OCI-LY7 (cell line): ENCODE data around the gene ZNF438. TPM values are rescaled to one million over a fixed set of nuclear protein-coding genes. Genes with fewer than 3 reads are reported as not detected.

Source experiments
- BruUV-seq: library from RNA; stranded (reverse); fragments of 400-500 nt; replicated peaks from 2 replicates; lab custom pipeline; 2021; lab: Mats Ljungman, UMichigan
- CTCF ChIA-PET: fragments of 300-600 bp; sonication (Branson Sonifier 250); formaldehyde crosslinking; loops from one replicate; lab custom pipeline; 2022; ENCODE audit warnings: antibody characterized with exemption; ENCODE audit not compliant: unreplicated experiment; lab: Charles Lee
- POLR2A ChIA-PET: fragments of 300-600 bp; sonication (Branson Sonifier 250); formaldehyde crosslinking; loops from one replicate; lab custom pipeline; 2022; ENCODE audit warnings: antibody characterized with exemption; lab: Charles Lee
- DNase-seq: peaks from one replicate; pipeline ENCODE4 v3.0.0-alpha.2; 2015; ENCODE audit warnings: low spot score
- H2AFZ ChIP-seq: fragments of 200-600 bp; sonication (generic), shearing (Covaris generic); 2 replicates; pipeline ENCODE4 v1.6.1; 2014; ENCODE audit warnings: mild to moderate bottlenecking, antibody characterized with exemption, low read length, moderate library complexity
- H3K27ac ChIP-seq: fragments of 200-600 bp; sonication (generic); 2 replicates; pipeline ENCODE4 v1.5.1; 2014; ENCODE audit warnings: mixed run types, low read depth, mild to moderate bottlenecking, moderate library complexity, low read length, inconsistent platforms; ENCODE audit not compliant: poor library complexity, severe bottlenecking
- H3K36me3 ChIP-seq: fragments of 200-600 bp; sonication (generic); 2 replicates; pipeline ENCODE4 v1.6.1; 2014; ENCODE audit warnings: mild to moderate bottlenecking, antibody characterized with exemption, low read length, moderate library complexity, mixed read lengths; ENCODE audit not compliant: insufficient read depth
- H3K4me1 ChIP-seq: fragments of 200-600 bp; sonication (generic); 2 replicates; pipeline ENCODE4 v1.5.1; 2014; ENCODE audit warnings: mild to moderate bottlenecking, low read length; ENCODE audit not compliant: insufficient read depth, poor library complexity, severe bottlenecking
- H3K4me2 ChIP-seq: fragments of 200-600 bp; sonication (generic); 2 replicates; pipeline ENCODE4 v1.6.1; 2014; ENCODE audit warnings: mild to moderate bottlenecking, low read length
- H3K4me3 ChIP-seq: fragments of 200-600 bp; sonication (generic); 2 replicates; pipeline ENCODE4 v1.5.1; 2014; ENCODE audit warnings: mild to moderate bottlenecking, low read depth, low read length; ENCODE audit not compliant: poor library complexity, severe bottlenecking
- H3K79me2 ChIP-seq: fragments of 200-600 bp; sonication (generic); 2 replicates; pipeline ENCODE4 v1.6.1; 2016; ENCODE audit warnings: low read depth, mild to moderate bottlenecking, low read length, moderate library complexity, mixed read lengths; ENCODE audit not compliant: insufficient read depth
- H3K9me2 ChIP-seq: fragments of 200-600 bp; sonication (generic); 2 replicates; pipeline ENCODE4 v1.6.1; 2016; ENCODE audit warnings: mild to moderate bottlenecking, low read length, mixed read lengths; ENCODE audit not compliant: insufficient read depth
- H3K9me3 ChIP-seq: fragments of 200-600 bp; sonication (generic); 2 replicates; pipeline ENCODE4 v1.6.1; 2014; ENCODE audit warnings: mild to moderate bottlenecking, mixed run types, low read length, mixed read lengths
- H4K20me1 ChIP-seq: fragments of 200-600 bp; sonication (generic); 2 replicates; pipeline ENCODE4 v1.6.1; 2014; ENCODE audit warnings: mild to moderate bottlenecking, antibody characterized with exemption, low read length, moderate library complexity, mixed read lengths; ENCODE audit not compliant: insufficient read depth
- EZH2phosphoT487 ChIP-seq: fragments of 200-600 bp; sonication (generic); IDR thresholded peaks from 2 replicates; pipeline ENCODE4 v1.6.1; 2018; ENCODE audit warnings: low read depth, borderline replicate concordance, mild to moderate bottlenecking, mixed run types, antibody characterized with exemption, low read length, moderate library complexity, mixed read lengths
- intact Hi-C: fragments of 100-400 bp; cut with micrococcal nuclease; formaldehyde crosslinking; loops from one replicate; pipeline ENCODE4 v1.10.0; 2022; ENCODE audit not compliant: unreplicated experiment
- total RNA-seq, 2 experiments: library from RNA; depleted of rRNA in 1 of 2; stranded (reverse); fragments of >200 nt in 1 of 2; shearing (Covaris generic) in 1 of 2; gene quantifications; 2 replicates each; pipeline ENCODE4 v1.2.3, GENCODE V29; 2014 to 2022
- TF ChIP-seq, protein P1 (sequence below): fragments of 200-600 bp; sonication (generic); conservative IDR thresholded peaks from 2 replicates; pipeline ENCODE4 v1.5.1; 2014; ENCODE audit warnings: mild to moderate bottlenecking, antibody characterized with exemption, low read length, moderate library complexity, mixed read lengths

The ZNF438 gene
- total RNA-seq, 2 experiments from 2014 or later = 2.0 to 2.5 TPM

DNA sequence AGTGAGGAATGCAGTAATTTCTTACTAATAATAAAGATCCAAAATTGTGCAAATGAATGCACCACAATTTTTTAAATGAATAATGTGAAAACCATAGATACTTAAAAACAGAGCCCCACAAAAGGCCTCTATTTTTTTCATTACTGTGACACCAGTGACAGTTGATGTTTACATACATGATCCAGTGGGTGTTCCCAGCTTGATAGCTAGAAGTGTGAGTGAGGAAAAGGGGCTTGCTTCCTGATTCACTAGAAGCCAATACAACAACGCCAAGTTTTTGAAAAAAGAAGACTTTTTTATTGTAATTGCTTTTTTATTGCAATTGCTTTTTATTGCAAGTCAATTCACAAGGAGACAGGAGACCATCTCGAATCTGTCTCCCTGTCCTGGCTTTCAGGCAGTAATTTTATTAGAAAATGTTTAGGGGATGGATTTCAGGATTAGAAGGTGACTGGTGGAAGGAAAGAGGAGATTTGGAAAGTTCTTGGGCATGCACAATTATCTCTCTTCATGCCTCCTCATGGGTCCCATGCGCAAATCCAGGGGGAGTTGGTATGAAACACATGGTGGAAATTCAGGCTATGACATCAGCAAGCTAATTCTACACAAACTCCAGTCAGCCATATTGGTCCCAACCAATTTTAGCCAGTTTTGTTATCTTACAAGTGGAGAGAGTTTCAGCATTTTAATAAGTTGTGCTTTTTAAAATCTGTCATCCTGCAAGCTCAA, 44.4 kb upstream of the ZNF438 start:
- Histone ChIP-seq H4K20me1 (no peaks in the 10 kb centered on the region), H3K9me2 (no peaks in the 10 kb centered on the region), H3K4me3 (no peak overlapping the region), H2AFZ (no peak overlapping the region), H3K27ac (no peak overlapping the region), H3K4me2 (no peak overlapping the region), H3K4me1 (no peaks in the 10 kb centered on the region), H3K79me2 (no peaks in the 10 kb centered on the region), H3K36me3 (no peaks in the 10 kb centered on the region), H3K9me3 (no peaks in the 10 kb centered on the region)
- TF ChIP-seq, protein P1, sequence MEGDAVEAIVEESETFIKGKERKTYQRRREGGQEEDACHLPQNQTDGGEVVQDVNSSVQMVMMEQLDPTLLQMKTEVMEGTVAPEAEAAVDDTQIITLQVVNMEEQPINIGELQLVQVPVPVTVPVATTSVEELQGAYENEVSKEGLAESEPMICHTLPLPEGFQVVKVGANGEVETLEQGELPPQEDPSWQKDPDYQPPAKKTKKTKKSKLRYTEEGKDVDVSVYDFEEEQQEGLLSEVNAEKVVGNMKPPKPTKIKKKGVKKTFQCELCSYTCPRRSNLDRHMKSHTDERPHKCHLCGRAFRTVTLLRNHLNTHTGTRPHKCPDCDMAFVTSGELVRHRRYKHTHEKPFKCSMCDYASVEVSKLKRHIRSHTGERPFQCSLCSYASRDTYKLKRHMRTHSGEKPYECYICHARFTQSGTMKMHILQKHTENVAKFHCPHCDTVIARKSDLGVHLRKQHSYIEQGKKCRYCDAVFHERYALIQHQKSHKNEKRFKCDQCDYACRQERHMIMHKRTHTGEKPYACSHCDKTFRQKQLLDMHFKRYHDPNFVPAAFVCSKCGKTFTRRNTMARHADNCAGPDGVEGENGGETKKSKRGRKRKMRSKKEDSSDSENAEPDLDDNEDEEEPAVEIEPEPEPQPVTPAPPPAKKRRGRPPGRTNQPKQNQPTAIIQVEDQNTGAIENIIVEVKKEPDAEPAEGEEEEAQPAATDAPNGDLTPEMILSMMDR = no peak
- TF ChIP-seq EZH2phosphoT487 = no peak
- CTCF ChIA-PET = no interaction called here
- DNase-seq = no peak
- POLR2A ChIA-PET = no interaction called here
- intact Hi-C loops = no loop called here
- no TSS peak for BruUV-seq

DNA sequence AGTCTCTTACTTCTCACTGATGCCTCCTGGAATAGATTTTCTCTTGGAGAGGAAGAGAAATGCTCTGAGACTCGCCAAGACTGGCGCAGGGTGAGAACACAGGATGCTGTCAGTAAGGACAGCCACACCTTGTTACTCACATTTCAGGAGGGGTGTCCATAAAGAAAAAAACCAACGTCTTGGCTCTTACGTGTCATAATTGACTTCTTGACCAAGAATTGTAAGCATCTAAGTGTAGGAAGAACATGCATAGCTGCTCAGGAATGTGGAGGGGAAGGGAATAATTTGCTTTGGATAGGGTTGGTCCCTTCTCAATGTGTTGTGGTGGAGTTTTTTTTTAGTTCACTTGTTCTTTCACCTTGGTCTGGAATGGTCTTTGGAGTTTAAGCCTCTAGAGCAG, 43.8 kb upstream of the ZNF438 start:
- H3K36me3 ChIP-seq = no peaks in the 10 kb centered on the region

DNA sequence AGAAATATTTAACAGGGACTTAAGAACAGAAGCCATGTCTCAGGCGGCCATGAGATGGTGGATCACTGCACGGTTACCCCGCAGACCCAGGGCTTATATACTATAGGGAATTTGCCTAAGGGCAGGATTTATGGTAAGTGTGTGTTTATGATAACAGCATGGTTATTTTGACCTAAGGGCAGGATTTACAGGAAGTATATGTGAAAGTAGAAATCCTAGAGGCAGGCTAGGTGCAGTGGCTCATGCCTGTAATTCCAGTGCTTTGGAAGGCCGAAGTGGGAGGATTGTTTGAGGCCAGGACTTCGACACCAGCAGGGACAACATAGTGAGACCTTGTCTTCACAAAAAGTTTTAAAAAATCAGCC, 43.0 kb upstream of the ZNF438 start:
- Histone ChIP-seq H3K9me3 (no peaks in the 10 kb centered on the region), H3K9me2 (no peaks in the 10 kb centered on the region), H3K79me2 (no peaks in the 10 kb centered on the region), H2AFZ (no peak overlapping the region), H3K36me3 (no peaks in the 10 kb centered on the region), H4K20me1 (no peaks in the 10 kb centered on the region), H3K4me2 (no peak overlapping the region), H3K27ac (no peak overlapping the region), H3K4me3 (no peak overlapping the region), H3K4me1 (no peaks in the 10 kb centered on the region)
- no peak for TF ChIP-seq EZH2phosphoT487
- TF ChIP-seq, protein P1 = no peak
- intact Hi-C loops = no loop called here
- ChIA-PET CTCF (no interaction called here), POLR2A (interaction anchor here (0.7 kb wide), 1 partner anchor 480 kb away, joined by 4 read pairs; no protein-coding TSS in a partner anchor)
- no peak for DNase-seq
- no TSS peak for BruUV-seq

More for the DNA sequence above, 43.8 kb upstream of the ZNF438 start:
- Histone ChIP-seq H3K4me2 (no peak overlapping the region), H3K9me2 (no peaks in the 10 kb centered on the region), H4K20me1 (no peaks in the 10 kb centered on the region), H3K9me3 (no peaks in the 10 kb centered on the region), H3K4me3 (no peak overlapping the region), H3K79me2 (no peaks in the 10 kb centered on the region), H3K4me1 (no peaks in the 10 kb centered on the region), H2AFZ (no peak overlapping the region), H3K27ac (no peak overlapping the region)
- POLR2A ChIA-PET = no interaction called here
- no peak for TF ChIP-seq EZH2phosphoT487
- TF ChIP-seq, protein P1 = no peak
- no peak for DNase-seq
- CTCF ChIA-PET = no interaction called here
- intact Hi-C loops = no loop called here
- BruUV-seq = no TSS peak
